Ishikawa (cell line): ENCODE data around the gene OTP.

ENCODE experiments used
- CEBPB ChIP-seq: IDR thresholded peaks from 2 replicates; pipeline ENCODE4 v1.6.1; 2012
- EP300 ChIP-seq: IDR thresholded peaks from 2 replicates; pipeline ENCODE4 v1.6.1; 2012; ENCODE audit warnings: borderline replicate concordance
- FOXM1 ChIP-seq: IDR thresholded peaks from 2 replicates; pipeline ENCODE4 v1.6.1; 2012; ENCODE audit warnings: low read depth, borderline replicate concordance
- MAX ChIP-seq: IDR thresholded peaks from 2 replicates; pipeline ENCODE4 v1.6.1; 2012
- NFIC ChIP-seq: IDR thresholded peaks from 2 replicates; pipeline ENCODE4 v1.6.1; 2012
- REST ChIP-seq: IDR thresholded peaks from 2 replicates; pipeline ENCODE4 v1.6.1; 2012; ENCODE audit warnings: low read depth, mild to moderate bottlenecking
- TAF1 ChIP-seq: IDR thresholded peaks from 2 replicates; pipeline ENCODE4 v1.6.1; 2012; ENCODE audit warnings: low read depth, mild to moderate bottlenecking
- TCF12 ChIP-seq: IDR thresholded peaks from 2 replicates; pipeline ENCODE4 v1.6.1; 2012; ENCODE audit warnings: low read depth
- TEAD4 ChIP-seq: IDR thresholded peaks from 2 replicates; pipeline ENCODE4 v1.6.1; 2012

GRCh38 chr5:77590347-77590746 is 48.2 kb downstream of the OTP start:
- TF ChIP-seq MAX = no peak
- no peak for TF ChIP-seq REST
- no peak for TF ChIP-seq NFIC
- no peak for TF ChIP-seq TEAD4
- TF ChIP-seq EP300 = no peak
- no peak for TF ChIP-seq TCF12
- TF ChIP-seq CEBPB = no peak
- no peak for TF ChIP-seq FOXM1
- TF ChIP-seq TAF1 = no peak
